ENCODE measurements around the gene C10orf90. TPM values are rescaled to one million over a fixed set of nuclear protein-coding genes. Genes with fewer than 3 reads are reported as not detected.

C10orf90 gene
- total RNA-seq, 2 donors from 2014 or later: 0.33 TPM; not detected in 1

DNA sequence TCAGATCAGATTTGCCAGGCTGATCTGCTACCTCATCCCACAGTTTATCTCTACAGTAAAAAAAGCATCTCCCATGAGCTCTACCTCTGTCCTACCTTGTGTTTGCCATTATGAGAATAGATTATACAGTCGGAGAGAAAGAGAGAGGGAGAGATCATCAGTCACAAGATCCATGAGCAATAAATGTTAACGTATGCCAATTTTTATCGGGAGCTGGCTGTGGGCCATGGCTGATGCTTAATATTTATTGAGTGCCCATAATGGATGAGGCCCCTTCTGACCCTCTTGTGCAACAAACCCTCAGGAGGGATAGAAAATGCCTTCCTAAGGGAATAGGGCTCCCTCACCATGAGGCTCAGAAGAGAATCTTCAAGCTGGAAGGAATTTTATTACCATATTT, 52.8 kb downstream of the C10orf90 start:
- no peaks in the 10 kb centered on the region for H3K36me3 Mint-ChIP-seq (ENCODE audit: low read depth)
- H3K9me3 ChIP-seq (ENCODE audit: control insufficient read depth, low read length): no peaks in the 10 kb centered on the region

DNA sequence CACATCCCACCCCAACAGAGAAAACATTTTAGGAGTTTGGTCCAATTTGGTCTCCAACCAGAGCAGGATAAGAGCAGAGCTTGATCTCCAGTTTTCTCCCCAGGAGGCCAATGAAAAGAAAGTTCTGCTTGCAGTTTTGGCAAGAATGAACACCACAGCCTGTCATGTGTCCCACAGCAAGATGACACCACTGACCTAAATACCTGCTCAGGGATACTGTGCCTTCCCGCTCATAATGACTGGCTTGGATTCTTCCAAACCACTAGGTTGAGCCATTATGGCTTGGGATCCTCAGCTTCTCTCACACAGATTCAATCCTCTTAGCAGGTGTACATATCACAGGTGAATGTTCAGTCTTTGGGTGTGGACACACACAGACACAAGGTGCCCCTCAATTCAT, 53.3 kb downstream of the C10orf90 start:
- no peak for DNase-seq
- H3K27ac ChIP-seq (ENCODE audit: low read depth, low read length): no peak overlapping the region

More for the DNA sequence above, 52.8 kb downstream of the C10orf90 start:
- H3K4me3 ChIP-seq (ENCODE audit: low read length): no peak overlapping the region
- H3K27me3 ChIP-seq (ENCODE audit: control insufficient read depth, insufficient read depth, low read length, poor library complexity, severe bottlenecking): no peaks in the 10 kb centered on the region
- peaks cover 3% of the 10 kb centered on the region for H3K27me3 Mint-ChIP-seq (ENCODE audit: insufficient read depth)
- DNase-seq: no peak
- H3K9ac ChIP-seq (ENCODE audit: extremely low read depth, low read length, poor library complexity, severe bottlenecking): no peak overlapping the region
- H3K4me3 Mint-ChIP-seq: no peak overlapping the region
- no peaks in the 10 kb centered on the region for H3K9me3 Mint-ChIP-seq
- TF ChIP-seq, protein P1, sequence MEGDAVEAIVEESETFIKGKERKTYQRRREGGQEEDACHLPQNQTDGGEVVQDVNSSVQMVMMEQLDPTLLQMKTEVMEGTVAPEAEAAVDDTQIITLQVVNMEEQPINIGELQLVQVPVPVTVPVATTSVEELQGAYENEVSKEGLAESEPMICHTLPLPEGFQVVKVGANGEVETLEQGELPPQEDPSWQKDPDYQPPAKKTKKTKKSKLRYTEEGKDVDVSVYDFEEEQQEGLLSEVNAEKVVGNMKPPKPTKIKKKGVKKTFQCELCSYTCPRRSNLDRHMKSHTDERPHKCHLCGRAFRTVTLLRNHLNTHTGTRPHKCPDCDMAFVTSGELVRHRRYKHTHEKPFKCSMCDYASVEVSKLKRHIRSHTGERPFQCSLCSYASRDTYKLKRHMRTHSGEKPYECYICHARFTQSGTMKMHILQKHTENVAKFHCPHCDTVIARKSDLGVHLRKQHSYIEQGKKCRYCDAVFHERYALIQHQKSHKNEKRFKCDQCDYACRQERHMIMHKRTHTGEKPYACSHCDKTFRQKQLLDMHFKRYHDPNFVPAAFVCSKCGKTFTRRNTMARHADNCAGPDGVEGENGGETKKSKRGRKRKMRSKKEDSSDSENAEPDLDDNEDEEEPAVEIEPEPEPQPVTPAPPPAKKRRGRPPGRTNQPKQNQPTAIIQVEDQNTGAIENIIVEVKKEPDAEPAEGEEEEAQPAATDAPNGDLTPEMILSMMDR (conservative IDR thresholded peaks at IDR 0.05): no peak
- H3K27ac ChIP-seq (ENCODE audit: low read depth, low read length): no peak overlapping the region
- H3K4me1 Mint-ChIP-seq: no peaks in the 10 kb centered on the region
- 92% methylated on average over 3 of the region's 3 CpGs; no CpG with 5 or more reads in 1 of the 2 experiments for WGBS, 2 experiments (ENCODE audit: insufficient coverage in 1 of 2, insufficient read length in 1 of 2)
- H3K27ac Mint-ChIP-seq: no peak overlapping the region
- H3K4me1 ChIP-seq (ENCODE audit: control insufficient read depth, insufficient read depth, low read length): no peaks in the 10 kb centered on the region
- no peaks in the 10 kb centered on the region for H3K36me3 ChIP-seq (ENCODE audit: control insufficient read depth, insufficient read depth, low read length)

DNA sequence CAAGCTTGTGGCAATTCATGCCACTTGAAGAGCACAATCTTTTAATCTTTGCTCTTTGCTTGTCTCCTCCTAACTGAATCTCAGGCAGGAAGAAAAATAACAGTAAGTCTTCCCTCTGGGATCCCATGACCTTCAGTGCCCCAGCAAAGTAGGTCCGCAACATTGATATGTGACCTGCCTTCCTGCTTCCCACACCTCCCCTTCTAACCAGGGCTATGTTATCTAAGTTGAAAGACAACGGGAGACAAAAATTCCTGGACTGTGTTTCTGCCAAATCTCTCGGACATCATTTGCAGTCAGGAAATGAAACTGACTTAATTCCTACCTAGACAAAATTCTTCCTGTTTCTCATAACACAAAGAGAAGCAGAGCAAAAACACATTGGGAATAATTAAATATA, 53.8 kb downstream of the C10orf90 start:
- H3K4me3 ChIP-seq (ENCODE audit: low read length): no peak overlapping the region
- no peak overlapping the region for H3K9ac ChIP-seq (ENCODE audit: extremely low read depth, low read length, poor library complexity, severe bottlenecking)
- TF ChIP-seq, protein P1 (conservative IDR thresholded peaks at IDR 0.05): no peak
- Mint-ChIP-seq H3K36me3 (ENCODE audit: low read depth) (no peaks in the 10 kb centered on the region), H3K4me1 (no peaks in the 10 kb centered on the region), H3K9me3 (no peaks in the 10 kb centered on the region), H3K4me3 (no peak overlapping the region), H3K27ac (no peak overlapping the region), H3K27me3 (ENCODE audit: insufficient read depth) (peaks cover 3% of the 10 kb centered on the region)
- H3K27me3 ChIP-seq (ENCODE audit: control insufficient read depth, insufficient read depth, low read length, poor library complexity, severe bottlenecking): no peaks in the 10 kb centered on the region
- no peak overlapping the region for H3K27ac ChIP-seq (ENCODE audit: low read depth, low read length)
- DNase-seq: no peak
- H3K4me1 ChIP-seq (ENCODE audit: control insufficient read depth, insufficient read depth, low read length): no peaks in the 10 kb centered on the region
- H3K36me3 ChIP-seq (ENCODE audit: control insufficient read depth, insufficient read depth, low read length): no peaks in the 10 kb centered on the region
- H3K9me3 ChIP-seq (ENCODE audit: control insufficient read depth, low read length): no peaks in the 10 kb centered on the region
- WGBS, 2 experiments (ENCODE audit: insufficient coverage in 1 of 2, insufficient read length in 1 of 2): 91% methylated on average over 3 of the region's 3 CpGs; no CpG with 5 or more reads in 1 of the 2 experiments

More for the DNA sequence above, 53.3 kb downstream of the C10orf90 start:
- Histone ChIP-seq H3K4me3 (ENCODE audit: low read length) (no peak overlapping the region), H3K27me3 (ENCODE audit: control insufficient read depth, insufficient read depth, low read length, poor library complexity, severe bottlenecking) (no peaks in the 10 kb centered on the region), H3K4me1 (ENCODE audit: control insufficient read depth, insufficient read depth, low read length) (no peaks in the 10 kb centered on the region), H3K36me3 (ENCODE audit: control insufficient read depth, insufficient read depth, low read length) (no peaks in the 10 kb centered on the region), H3K9ac (ENCODE audit: extremely low read depth, low read length, poor library complexity, severe bottlenecking) (no peak overlapping the region), H3K9me3 (ENCODE audit: control insufficient read depth, low read length) (no peaks in the 10 kb centered on the region)
- Mint-ChIP-seq H3K4me1 (no peaks in the 10 kb centered on the region), H3K27me3 (ENCODE audit: insufficient read depth) (peaks cover 3% of the 10 kb centered on the region), H3K4me3 (no peak overlapping the region), H3K27ac (no peak overlapping the region), H3K36me3 (ENCODE audit: low read depth) (no peaks in the 10 kb centered on the region), H3K9me3 (no peaks in the 10 kb centered on the region)
- 100% methylated on average over 1 of the region's 1 CpG for WGBS, 2 experiments (ENCODE audit: insufficient coverage in 1 of 2, insufficient read length in 1 of 2)
- TF ChIP-seq, protein P1 (conservative IDR thresholded peaks at IDR 0.05): no peak

Data from endodermal cell (in vitro differentiated cells).